ENCODE data around the gene HIP1R. TPM values are rescaled to one million over a fixed set of nuclear protein-coding genes. Genes with fewer than 3 reads are reported as not detected.
"Not testable (repeated sequence)": the region's sequence is repeated elsewhere in the genome, so short reads cannot be mapped to it uniquely, and the experiment has no call there.

The HIP1R gene
- total RNA-seq, 1 donor from 2014 or later: 70.0 TPM

DNA sequence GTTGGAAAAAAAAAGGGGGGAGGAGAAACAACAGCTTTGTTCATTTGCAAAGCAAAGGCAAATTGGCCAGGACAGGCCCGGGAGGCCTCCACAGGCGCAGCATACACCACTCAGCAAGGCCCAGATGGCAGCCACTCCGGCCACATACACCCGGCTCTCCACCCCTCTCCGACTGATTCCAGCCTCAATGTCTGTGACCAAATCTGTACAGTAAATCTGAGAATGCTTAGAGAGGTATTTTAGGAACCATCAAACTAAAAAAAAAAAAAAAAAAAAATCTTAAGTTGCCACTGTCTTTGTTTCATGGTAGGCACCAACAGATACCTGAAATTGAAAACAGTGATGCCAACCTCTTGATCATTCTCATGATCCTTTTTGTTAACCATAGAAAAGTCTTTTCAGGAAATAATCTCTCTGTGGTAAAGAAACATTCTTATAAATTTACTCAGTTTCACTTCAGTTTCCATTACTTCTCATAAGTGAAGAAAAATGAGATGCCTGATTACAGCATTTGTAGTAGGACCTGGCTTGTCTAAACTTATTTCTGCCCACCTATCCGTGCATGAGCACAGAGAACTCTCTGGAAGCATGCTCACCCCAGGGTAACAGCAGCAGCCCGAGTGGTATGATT, 40.4 kb downstream of the HIP1R start:
- no peak for DNase-seq

DNA sequence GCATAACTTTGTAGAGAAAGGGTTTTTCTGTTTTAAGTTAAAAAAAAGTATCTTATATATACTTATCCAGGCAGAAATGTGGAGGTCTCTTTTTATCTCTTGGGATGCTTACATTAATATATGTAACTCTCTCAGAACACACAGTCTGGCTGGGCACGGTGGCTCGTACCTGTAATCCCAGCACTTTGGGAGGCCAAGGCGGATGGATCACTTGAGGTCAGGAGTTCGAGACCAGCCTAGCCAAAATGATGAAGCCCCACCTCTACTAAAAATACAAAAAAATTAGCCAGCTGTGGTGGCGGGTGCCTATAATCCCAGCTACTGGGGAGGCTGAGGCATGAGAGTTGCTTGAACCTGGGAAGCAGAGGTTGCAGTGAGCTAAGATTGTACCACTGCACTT, 41.0 kb downstream of the HIP1R start:
- DNase-seq: not testable (repeated sequence)

DNA sequence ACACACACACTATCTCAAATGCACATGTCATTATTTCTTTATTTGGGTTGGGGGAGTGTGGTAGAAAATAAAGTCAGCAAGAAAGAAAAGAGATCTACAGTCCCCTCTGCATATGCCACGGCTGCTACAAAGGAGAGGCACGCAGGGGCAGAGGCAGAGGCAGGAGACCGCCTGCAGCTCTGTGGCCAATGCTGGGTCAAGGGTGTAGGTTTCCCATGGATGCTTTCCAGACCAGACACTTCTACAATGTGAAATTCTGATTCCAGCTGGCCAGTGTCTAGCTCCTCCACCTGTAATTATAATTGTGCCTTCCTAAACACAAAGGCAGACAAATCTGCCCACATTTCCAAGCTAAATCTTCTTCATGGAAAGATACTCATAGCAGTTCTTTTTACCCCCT, 41.5 kb downstream of the HIP1R start:
- no peak for DNase-seq

DNA sequence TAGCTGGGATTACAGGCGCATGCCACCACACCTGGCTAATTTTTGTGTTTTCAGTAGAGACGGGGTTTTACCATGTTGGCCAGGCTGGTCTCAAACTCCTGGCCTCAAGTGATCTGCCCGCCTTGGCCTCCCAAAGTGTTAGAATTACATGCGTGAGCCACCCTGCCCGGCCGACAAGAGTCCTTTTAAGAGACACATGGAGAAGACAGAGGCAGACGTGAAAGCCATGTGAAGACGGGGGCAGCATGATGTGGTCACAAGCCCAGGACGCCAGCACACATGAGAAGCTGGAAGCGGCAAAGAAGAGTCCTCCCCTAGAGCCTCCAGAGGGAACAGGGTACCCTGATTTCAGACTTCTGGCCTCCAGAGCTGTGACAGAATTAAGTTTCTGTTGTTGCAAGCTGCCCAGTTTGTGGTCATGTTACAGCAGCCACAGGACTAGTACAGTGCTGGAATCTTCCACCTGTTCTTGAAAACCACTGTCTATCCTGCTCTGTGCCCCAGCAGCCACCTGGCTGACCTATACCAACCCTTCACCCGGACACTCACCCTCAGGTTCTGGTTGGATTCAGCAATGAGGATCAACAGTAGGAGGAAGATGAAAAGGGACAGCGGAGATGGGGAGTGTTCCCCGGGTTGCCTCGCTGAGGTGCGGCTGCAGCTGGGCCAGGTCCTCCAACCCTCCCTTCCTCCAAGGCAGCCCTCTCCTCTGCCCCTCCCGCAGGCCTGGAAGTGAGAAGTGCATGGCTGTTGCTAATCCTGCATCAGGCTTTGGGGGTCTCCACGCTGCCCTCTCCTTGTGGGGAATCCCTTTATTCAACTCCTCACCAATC, 43.7 kb downstream of the HIP1R start:
- no peak for DNase-seq

DNA sequence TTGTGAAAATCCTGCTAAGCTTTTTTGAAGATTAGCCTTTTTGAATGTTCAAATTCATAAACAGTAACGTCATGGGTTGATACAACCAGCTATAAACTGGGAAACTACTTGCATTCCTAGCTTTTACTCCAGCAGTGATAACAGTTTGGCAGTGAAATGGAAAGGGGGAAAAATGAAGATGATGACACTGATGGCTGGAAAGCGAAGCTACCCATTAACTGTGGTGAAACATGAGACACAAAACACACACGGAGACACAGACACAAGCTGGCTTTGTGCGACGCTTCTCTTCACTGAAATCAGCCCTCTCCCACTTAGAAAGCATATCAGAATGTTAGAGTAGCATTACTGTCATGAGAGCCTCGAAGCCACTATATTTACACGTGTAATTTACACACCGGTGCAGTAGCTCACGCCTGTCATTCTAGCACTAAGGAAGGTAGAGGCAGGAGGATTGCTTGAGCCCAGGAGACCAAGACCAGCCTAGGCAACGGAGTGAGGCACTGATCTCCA, 45.0 kb downstream of the HIP1R start:
- no peak for DNase-seq

DNA sequence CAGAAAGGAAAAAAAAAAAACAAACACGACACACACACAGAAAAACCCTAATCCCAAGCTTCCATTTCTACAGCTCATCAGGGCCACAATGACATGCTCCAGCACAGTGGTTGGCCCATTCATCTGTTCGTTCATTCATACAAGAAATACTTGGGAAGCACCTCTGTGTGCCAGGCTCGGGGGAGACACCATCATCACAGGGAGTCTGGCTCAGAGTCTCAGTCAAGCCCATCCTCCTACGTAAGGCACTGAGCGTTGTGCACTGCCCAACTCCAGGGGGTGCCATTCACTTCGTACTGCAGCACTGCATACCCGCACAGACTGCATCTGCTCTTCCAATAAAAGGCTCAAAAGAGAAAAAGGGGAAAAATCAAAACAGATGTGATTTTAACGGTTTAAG, 45.4 kb downstream of the HIP1R start:
- DNase-seq: peak; percentile 53

DNA sequence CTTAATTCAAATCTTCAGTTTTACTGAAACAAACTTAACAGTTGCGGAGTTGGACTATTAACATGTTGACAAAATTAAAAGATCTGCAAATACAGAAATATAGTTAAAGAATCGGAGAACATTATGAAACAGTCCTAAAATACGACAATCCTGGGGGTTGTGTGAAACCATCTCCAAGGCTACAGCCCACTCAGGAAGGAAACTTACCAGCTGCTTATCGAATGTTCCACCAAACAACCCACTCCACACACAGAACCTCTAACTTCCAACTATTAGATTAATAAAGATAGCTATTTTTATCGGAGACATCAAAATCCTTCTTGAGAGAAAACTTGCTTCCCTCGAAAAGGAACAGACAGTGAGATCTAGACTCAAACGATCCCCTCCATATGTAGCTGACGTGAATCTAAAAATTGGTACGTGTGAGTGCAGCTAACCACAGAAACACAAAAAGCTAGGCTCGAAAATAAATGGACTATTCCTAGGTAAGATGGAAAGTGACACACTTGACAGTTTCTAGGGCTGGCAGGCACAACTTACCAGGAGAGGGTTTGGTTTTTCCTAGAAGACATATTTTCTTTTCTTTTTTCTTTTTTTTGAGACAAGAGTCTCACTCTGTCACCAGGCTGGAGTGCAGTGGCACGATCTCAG, 47.8 kb downstream of the HIP1R start:
- DNase-seq: no peak

DNA sequence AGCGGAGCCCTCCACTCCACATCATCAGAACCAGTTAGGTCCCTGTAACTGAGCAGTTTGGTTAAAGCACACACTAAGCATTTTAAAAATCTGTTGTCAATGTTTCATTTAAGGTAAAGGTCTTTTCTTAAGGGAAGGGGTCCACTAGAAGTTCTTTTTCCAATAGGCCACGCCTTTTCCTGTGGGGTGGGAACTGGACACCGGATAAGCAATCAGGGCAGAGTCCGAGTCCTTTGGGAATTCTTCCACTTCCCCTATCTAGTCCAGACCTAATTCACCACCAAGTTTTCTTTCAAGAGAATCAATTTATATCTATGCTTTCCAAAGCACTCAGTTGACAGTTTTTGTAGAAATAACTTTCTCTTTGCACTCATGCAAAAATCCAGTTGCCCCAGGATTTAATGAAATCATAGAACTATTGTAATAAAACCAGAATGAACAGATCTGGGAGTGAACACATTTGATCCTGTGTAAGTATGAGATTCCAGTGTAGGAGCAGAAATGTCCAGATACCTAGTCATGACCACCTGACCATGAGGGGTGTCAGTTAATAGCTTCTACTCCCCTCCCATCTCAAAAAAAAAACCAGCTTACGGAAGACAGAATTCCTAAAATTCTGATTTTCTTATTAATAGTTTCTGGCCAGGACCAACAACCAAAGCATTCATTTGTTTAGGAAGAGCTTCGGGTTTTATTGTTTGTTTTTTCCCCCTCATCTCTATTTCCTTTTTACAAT, 49.0 kb downstream of the HIP1R start:
- no peak for DNase-seq

DNA sequence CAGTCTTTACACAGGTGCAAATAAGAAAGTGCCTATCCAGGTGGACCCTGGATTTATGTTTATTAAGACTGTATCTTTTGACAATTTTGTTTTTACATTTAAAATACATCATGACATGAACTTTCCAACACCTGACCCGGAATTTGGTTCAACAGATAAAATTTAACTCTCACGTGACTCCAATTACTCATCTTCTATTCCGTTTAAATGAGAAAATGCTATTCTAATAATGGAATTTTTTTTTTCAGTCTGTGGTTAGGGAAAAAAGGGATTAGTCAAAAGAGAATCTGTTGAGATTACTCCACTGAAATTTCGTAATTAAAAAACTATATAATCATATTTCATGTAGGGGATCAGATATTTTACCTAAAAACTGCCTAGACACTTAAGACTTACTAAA, 49.6 kb downstream of the HIP1R start:
- DNase-seq: no peak

DNA sequence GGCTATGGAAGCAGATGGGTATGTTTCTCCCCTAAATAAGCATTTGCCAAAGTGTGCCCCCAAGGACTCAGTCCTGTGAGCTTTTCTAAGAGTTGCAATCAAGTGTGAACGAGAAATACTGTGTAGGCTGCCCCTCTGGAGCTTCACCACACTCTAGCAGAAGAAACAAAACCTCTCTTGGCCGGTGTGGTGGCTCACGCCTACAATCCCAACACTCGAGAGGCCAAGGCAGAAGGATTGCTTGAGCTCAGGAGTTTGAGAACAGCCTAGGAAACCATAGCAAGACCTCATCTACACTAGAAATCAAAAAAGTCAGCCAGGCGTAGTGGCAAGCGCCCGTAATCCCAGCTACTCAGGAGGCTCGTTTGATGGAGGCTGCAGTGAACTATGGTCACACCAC, 50.9 kb downstream of the HIP1R start:
- no peak for DNase-seq

DNA sequence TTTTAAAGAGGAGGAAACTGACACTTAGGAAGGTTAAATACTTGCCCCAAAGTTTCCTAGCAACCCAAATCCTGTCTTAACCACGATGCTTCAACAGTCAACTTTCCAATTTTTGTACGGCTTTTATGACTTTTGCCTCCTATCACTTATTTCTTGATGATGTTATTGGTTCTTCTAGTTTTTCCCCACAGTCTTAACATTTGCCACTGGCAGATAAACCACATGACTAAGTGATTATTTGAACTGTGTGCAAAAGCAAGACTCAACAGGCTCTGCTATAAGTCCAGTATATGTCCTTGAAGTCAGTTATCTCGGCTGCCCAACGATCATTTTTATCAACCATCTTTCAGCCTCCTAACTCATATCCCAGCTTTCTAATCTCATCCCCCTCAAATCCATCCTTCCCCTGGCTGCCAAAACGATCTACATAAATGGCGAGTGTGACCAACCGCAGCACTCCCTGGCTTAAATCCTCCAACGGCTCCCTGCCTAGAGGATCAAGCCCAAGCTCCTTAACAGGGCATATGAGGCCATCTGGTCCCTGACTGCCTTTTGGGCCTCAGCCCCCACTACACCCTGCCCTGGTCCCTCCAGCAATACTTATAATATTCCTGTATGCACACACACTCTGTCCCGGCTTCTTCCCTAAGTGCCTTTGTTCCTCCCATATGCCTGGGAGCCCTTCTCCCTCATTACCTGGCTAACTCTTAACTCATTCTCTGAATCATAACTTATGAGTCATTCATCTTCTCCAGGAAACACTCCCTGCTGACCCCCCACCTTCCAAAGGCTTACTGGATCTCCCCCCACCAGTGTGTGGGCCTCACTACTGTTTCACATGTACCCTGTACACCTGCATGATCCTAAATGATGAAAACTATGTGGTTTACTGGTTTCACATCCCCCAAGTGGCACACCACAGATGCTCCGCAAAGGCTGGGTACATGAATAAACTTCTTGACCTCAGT, 51.9 kb downstream of the HIP1R start:
- DNase-seq: no peak

DNA sequence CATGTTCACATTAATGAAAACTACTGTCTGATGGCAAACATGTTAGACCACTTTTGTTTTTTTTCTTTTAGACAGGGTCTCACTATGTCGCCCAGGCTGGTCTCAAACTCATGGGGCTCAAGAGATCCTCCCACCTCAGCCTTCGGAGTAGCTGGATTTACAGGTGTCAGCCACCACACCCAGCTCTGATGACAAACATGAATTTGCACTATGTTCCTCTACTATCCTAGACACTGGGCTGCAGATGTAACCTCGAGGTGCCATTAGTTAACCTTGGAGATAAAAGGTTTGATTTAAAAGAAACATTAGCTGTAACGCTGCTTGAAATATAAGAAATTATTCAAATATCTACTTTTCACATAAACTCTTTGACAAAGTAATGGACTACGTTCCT, 52.6 kb downstream of the HIP1R start:
- DNase-seq: no peak

DNA sequence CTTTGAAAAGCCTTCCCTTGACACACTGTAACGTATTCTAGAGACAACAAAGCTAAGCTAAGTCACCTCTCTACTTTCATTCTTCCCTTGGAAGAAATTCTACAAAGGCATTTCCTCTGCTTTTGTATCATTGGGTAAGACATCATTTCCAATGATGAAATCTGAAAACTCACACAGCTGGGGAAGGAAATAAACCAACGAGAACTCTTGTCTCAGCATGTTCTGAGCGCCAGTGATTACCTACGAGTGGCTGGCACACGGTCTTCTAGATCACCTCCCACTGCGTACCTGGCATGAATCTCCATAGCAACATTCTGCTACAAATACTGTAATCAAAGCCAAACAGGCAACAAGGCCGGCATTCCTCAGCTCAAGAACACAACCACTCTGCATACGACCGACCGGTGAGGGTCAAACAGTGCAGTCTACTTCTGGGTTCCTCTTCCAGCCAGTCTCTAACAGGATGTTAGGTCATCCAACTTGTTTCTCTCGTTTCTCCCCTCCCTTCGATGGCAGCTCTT, 53.0 kb downstream of the HIP1R start:
- no peak for DNase-seq

DNA sequence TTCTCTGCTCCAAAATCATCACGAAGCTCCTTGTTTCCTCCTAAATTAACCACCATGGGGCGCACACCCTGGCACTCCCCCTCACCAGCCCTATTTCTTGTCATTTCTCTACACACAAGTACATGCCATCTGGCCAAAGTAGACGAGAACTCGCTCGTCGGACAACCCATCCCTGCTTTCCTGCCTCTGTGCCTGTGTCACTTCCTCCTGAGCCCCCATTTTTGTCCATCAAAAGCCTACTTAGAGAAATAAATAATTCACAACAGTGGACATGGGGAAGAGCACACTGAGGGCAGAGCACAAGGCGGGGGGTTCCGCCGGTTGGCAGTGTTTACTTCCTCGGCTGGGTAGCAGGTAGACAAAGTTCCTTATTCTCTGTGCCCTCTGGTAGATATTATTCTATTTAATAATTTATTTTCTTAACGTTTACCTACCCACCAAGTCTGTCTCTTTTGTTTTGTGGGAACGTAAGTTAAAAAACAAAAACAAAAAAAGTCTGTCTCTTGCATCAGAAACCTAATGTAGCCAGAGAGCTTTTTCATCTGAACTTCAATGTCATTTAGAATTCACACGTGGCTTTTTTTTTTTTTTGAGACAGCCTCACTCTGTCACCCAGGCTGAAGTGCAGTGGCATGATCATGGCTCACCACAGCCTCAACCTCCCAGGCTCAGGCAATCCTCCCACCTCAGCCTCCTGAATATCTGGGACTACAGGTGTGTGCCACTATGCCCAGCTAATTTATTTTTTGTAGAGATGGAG, 54.7 kb downstream of the HIP1R start:
- no peak for DNase-seq

DNA sequence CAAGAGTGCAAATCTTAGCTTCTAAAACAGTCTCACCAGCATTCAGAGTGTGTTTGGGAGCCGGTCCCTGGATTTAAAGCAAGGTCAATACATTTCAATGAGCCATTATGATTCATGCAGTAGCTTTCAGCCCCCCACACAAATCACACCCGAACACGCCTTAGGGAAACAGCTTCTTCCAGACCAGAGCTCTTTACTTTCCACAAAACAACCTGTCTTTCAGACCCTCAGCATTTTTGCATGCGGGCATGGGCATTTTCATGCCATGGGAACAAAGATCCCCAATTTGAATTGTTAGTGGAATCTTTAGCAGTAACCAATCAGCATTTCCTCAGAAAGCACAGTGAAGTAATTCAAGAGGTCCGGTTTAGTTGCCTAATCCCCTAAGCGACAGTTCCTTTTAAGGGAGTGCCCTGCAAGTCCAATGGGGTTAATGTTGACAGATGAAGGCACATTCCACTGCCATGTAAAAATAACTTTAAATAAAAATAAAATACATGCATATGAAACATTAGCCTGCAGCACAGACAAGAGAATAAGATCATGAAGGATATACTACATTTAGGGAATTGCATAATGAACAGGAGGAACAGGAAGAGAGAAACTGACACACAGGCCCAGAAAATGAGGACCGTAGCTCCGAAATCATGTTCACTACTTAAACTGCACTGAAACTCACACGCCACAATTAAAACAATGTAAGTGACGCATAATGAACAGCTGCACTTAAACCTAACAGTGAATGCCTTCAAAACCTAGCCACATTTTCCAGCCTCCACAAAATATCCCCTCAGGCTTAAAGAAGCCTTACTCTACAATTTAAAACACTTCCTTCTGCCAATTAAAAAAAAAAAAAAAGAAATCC, 56.6 kb downstream of the HIP1R start:
- DNase-seq: no peak

DNA sequence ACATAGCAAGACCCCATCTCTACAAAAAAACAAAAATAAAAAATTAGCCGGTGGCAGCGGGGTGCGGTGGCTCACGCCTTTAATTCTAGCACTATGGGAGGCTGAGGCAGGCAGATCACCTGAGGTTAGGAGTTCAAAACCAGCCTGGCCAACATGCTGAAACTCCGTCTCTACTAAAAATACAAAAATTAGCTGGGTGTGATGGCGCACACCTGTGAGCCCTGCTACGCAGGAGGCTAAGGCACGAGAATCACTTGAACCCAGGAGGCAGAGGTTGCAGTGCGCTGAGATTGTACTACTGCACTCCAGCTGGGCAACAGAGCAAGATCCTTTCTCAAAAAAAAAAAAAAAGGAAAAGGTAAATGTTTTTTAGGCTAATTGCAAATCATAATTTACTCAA, 57.5 kb downstream of the HIP1R start:
- not testable (repeated sequence) for DNase-seq

DNA sequence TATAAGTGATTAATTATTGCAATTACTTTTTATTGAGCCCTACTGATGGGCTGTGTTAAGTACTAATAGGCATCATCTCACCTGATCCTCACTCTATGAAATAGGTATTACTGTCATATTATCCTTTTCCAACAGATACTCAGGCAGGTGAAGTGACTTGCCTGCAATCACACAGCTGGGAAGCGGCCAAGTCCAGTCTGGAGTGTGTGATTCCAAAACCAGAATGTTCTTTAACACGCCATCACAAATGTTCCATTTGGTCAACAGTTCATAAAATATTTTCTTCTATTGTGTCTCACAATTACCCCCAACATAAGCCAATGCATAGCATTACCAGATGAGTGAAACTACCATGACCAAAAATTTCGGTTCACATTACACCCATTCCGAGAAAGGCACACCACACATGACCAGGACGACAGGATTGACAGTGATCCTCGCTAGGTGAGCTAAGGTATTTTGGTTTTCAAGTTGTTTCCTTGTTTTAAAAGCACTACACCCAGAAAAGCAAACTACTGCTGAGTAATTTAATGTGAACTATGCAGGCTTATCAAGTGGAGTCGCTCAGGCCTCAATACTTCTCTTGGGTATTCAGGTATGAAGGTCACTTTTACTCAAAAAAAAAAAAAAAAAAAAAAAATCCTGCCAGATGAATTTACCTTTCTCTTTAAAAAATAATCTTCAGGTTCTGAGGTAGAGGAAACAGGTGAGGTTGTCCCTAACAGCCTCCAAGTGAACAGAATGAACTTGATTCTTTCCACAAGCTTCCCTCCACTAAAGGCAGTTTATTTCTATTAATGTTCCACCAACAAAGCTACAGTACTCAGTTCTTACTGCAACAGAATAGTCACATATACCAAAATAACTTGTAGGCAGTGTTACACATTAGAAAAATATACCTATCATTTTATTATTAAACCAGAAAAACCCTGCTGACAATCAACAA, 58.2 kb downstream of the HIP1R start:
- DNase-seq: no peak
